ENCODE results near the gene SLK. TPM values are rescaled to one million over a fixed set of nuclear protein-coding genes. Genes with fewer than 3 reads are reported as not detected.

Gene SLK
- total and polyA plus RNA-seq, 10 donors = 5.6 to 47.4 (median 32.8) TPM

- Histone ChIP-seq H3K4me1 (peaks cover 0 to 4% (median 0%) of the 10 kb centered on the region in 6 donors), H3K4me3 (no peak overlapping the region)
These were observed 107.6 kb downstream of the SLK start for GRCh38 chr10:104074505-104074904.

GRCh38 chr10:104076743-104077160, 109.8 kb downstream of the SLK start:
- TF ChIP-seq POLR2A (IDR thresholded peaks at IDR 0.05) (no peak), POLR2AphosphoS5 (IDR thresholded peaks at IDR 0.05) (no peak), CTCF (IDR thresholded peaks at IDR 0.05 in 8 of 11, conservative IDR thresholded peaks at IDR 0.05 in 3 of 11) (no peak)
- peak overlapping the region in 2 of 8 donors; percentile 45 to 59 for H3K27ac ChIP-seq
- H3K4me1 ChIP-seq = peaks cover 0 to 4% (median 0%) of the 10 kb centered on the region in 6 donors
- no peaks in the 10 kb centered on the region for H3K27me3 ChIP-seq (replicated peaks in 1 of 7)
- WGBS, 5 donors = 28 to 39% (median 34%) methylated on average over 3 of the region's 3 CpGs
- intact Hi-C loops (cut with DNase I; ENCODE audit: low total_unique reads) = no loop called here
- H3K9me3 ChIP-seq = no peaks in the 10 kb centered on the region
- no peak for DNase-seq
- no peaks in the 10 kb centered on the region for H3K36me3 ChIP-seq
- H3K4me3 ChIP-seq = no peak overlapping the region

More at GRCh38 chr10:104074505-104074904, 107.6 kb downstream of the SLK start:
- H3K27me3 ChIP-seq (replicated peaks in 1 of 7) = no peaks in the 10 kb centered on the region
- TF ChIP-seq POLR2AphosphoS5 (IDR thresholded peaks at IDR 0.05) (no peak), POLR2A (IDR thresholded peaks at IDR 0.05) (no peak)
- WGBS, 5 donors = 83 to 90% (median 85%) methylated on average over 6 of the region's 6 CpGs
- no peaks in the 10 kb centered on the region for H3K9me3 ChIP-seq
- DNase-seq = no peak
- intact Hi-C loops (cut with DNase I; ENCODE audit: low total_unique reads) = no loop called here
- H3K36me3 ChIP-seq = no peaks in the 10 kb centered on the region
- H3K27ac ChIP-seq = no peak overlapping the region

- TF ChIP-seq POLR2AphosphoS5 (IDR thresholded peaks at IDR 0.05) (no peak), POLR2A (IDR thresholded peaks at IDR 0.05) (no peak), CTCF (IDR thresholded peaks at IDR 0.05 in 8 of 11, conservative IDR thresholded peaks at IDR 0.05 in 3 of 11) (no peak)
- 80 to 98% (median 87%) methylated on average over 3 of the region's 3 CpGs for WGBS, 5 donors
- no peak for DNase-seq
- peaks cover 0 to 4% (median 0%) of the 10 kb centered on the region in 6 donors for H3K4me1 ChIP-seq
- no peaks in the 10 kb centered on the region for H3K9me3 ChIP-seq
- no peaks in the 10 kb centered on the region for H3K27me3 ChIP-seq (replicated peaks in 1 of 7)
- no peak overlapping the region for H3K4me3 ChIP-seq
- no peaks in the 10 kb centered on the region for H3K36me3 ChIP-seq
- intact Hi-C loops (cut with DNase I; ENCODE audit: low total_unique reads) = no loop called here
- H3K27ac ChIP-seq = no peak overlapping the region
These were observed 110.3 kb downstream of the SLK start for GRCh38 chr10:104077247-104077646.

- no peaks in the 10 kb centered on the region for H3K27me3 ChIP-seq (replicated peaks in 1 of 7)
- WGBS, 5 donors = 80 to 90% (median 85%) methylated on average over 4 to 5 of the region's 5 CpGs
- intact Hi-C loops (cut with DNase I; ENCODE audit: low total_unique reads) = no loop called here
- DNase-seq = no peak
- peaks cover 0 to 4% (median 0%) of the 10 kb centered on the region in 6 donors for H3K4me1 ChIP-seq
- H3K27ac ChIP-seq = no peak overlapping the region
- no peak overlapping the region for H3K4me3 ChIP-seq
- H3K9me3 ChIP-seq = no peaks in the 10 kb centered on the region
- no peak for TF ChIP-seq POLR2AphosphoS5 (IDR thresholded peaks at IDR 0.05)
- no peak for TF ChIP-seq POLR2A (IDR thresholded peaks at IDR 0.05)
- TF ChIP-seq CTCF (IDR thresholded peaks at IDR 0.05 in 8 of 11, conservative IDR thresholded peaks at IDR 0.05 in 3 of 11) = no peak
- H3K36me3 ChIP-seq = no peaks in the 10 kb centered on the region
These were observed 110.8 kb downstream of the SLK start for GRCh38 chr10:104077663-104078151.

Small RNA genes lying within 50 kb of the gene (microRNA-seq; reads per million reads assigned to microRNA genes)
- 0 reads per million in 3 donors for gene MIR936

Small RNA genes lying within 50 kb of the gene (small RNA-seq; reads per million reads assigned to genes)
- gene RN7SL524P = 0 reads per million in 4 donors

Other genes starting within 250 kb of the SLK start
- 10 to 100 TPM; 27.9 to 50.0 (median 38.8) TPM for gene SH3PXD2A, start 111.6 kb upstream of the SLK start, total RNA-seq
- gene SH3PXD2A, start 111.6 kb upstream of the SLK start, polyA plus RNA-seq = 1 to 10 TPM; 2.6 to 8.1 (median 4.4) TPM
- gene STN1, start 49.0 kb upstream of the SLK start, total RNA-seq = 10 to 100 TPM; 18.6 to 27.7 (median 24.1) TPM
- gene STN1, start 49.0 kb upstream of the SLK start, polyA plus RNA-seq = 10 to 100 TPM; 14.2 to 18.1 (median 15.1) TPM
- 1 to 10 TPM in 6 of 7 donors, under 1 TPM in 1; 0.52 to 5.9 (median 1.8) TPM for gene COL17A1, start 118.7 kb downstream of the SLK start, total RNA-seq
- gene COL17A1, start 118.7 kb downstream of the SLK start, polyA plus RNA-seq = 1 to 10 TPM in 2 of 3 donors, under 1 TPM in 1; 0.50 to 2.0 (median 1.3) TPM
- gene SFR1, start 155.0 kb downstream of the SLK start, total RNA-seq = 10 to 100 TPM in 2 of 7 donors, 1 to 10 TPM in 5; 7.5 to 13.2 (median 9.1) TPM
- gene SFR1, start 155.0 kb downstream of the SLK start, polyA plus RNA-seq = 1 to 10 TPM; 7.8 to 9.9 (median 9.8) TPM